HepG2 (cell line): ENCODE measurements around the gene JUND. TPM values are rescaled to one million over a fixed set of nuclear protein-coding genes. Genes with fewer than 3 reads are reported as not detected.

Source experiments
- EP300 ChIP-seq, 3 experiments: sonication (generic) in 1 of 3; formaldehyde crosslinking in 1 of 3; IDR thresholded peaks; 2 replicates each; pipeline versions ENCODE4 v1.5.1 to v1.6.1; 2011 to 2020; ENCODE audit warnings: low read depth in 2 of 3, low read length in 2 of 3, borderline replicate concordance in 1 of 3, improper control_type of control experiment in 1 of 3, mild to moderate bottlenecking in 1 of 3, missing genetic modification reagents in 1 of 3, moderate library complexity in 1 of 3
- ETV5 ChIP-seq: IDR thresholded peaks from 2 replicates; pipeline ENCODE4 v1.6.1; 2018; ENCODE audit warnings: missing biosample characterization, missing genetic modification reagents, inconsistent platforms, borderline replicate concordance
- GABPA ChIP-seq, 2 experiments: IDR thresholded peaks; 2 replicates each; pipeline ENCODE4 v1.6.1; 2011 to 2016; ENCODE audit warnings: low read depth in 2 of 2, low read length in 1 of 2, missing biosample characterization in 1 of 2, missing genetic modification characterization in 1 of 2
- HMG20B ChIP-seq: conservative IDR thresholded peaks from 2 replicates; pipeline ENCODE4 v1.6.1; 2016; ENCODE audit warnings: missing genetic modification reagents, missing compliant biosample characterization
- HOXA5 ChIP-seq: sonication (generic); formaldehyde crosslinking; IDR thresholded peaks from 2 replicates; pipeline ENCODE4 v1.4.0; 2020; ENCODE audit warnings: missing genetic modification reagents
- MTERF4 ChIP-seq: sonication (generic); formaldehyde crosslinking; IDR thresholded peaks from 2 replicates; pipeline ENCODE4 v1.8.0; 2023; ENCODE audit warnings: mild to moderate bottlenecking, missing genetic modification reagents
- NR2F1 ChIP-seq, 2 experiments: fragments of 450-650 bp in 1 of 2; formaldehyde crosslinking in 1 of 2; IDR thresholded peaks; 2 replicates each; pipeline versions ENCODE4 v1.5.0 to v1.6.1; 2016 to 2020; ENCODE audit warnings: mild to moderate bottlenecking in 1 of 2, missing compliant biosample characterization in 1 of 2, missing genetic modification reagents in 1 of 2, moderate library complexity in 1 of 2
- NR2F6 ChIP-seq, 2 experiments: IDR thresholded peaks; 2 replicates each; pipeline ENCODE4 v1.6.1; 2016; ENCODE audit warnings: antibody characterized with exemption in 1 of 2, mild to moderate bottlenecking in 1 of 2
- RCOR2 ChIP-seq: IDR thresholded peaks from 2 replicates; pipeline ENCODE4 v1.6.1; 2016; ENCODE audit warnings: missing biosample characterization, missing genetic modification reagents
- SOX5 ChIP-seq: IDR thresholded peaks from 2 replicates; pipeline ENCODE4 v1.6.1; 2016; ENCODE audit warnings: borderline replicate concordance
- ZMYM3 ChIP-seq: sonication (generic); formaldehyde crosslinking; IDR thresholded peaks from 2 replicates; pipeline ENCODE4 v1.5.1; 2020; ENCODE audit warnings: mild to moderate bottlenecking, missing genetic modification reagents
- ZNF281 ChIP-seq: sonication (generic); formaldehyde crosslinking; IDR thresholded peaks from 2 replicates; pipeline ENCODE4 v1.4.0; 2020; ENCODE audit warnings: missing genetic modification reagents, borderline replicate concordance
- ZNF317 ChIP-seq: sonication (generic); formaldehyde crosslinking; IDR thresholded peaks from 2 replicates; pipeline ENCODE4 v1.5.0; 2020; ENCODE audit warnings: mild to moderate bottlenecking, missing genetic modification reagents
- ZNF382 ChIP-seq: sonication (generic); formaldehyde crosslinking; IDR thresholded peaks from 2 replicates; pipeline ENCODE4 v1.5.0; 2020; ENCODE audit warnings: missing genetic modification reagents, mild to moderate bottlenecking, borderline replicate concordance
- ZNF496 ChIP-seq: sonication (generic); formaldehyde crosslinking; IDR thresholded peaks from 2 replicates; pipeline ENCODE4 v1.8.1; 2023; ENCODE audit warnings: mild to moderate bottlenecking, moderate library complexity, missing genetic modification reagents; ENCODE audit not compliant: insufficient replicate concordance
- polyA plus RNA-seq, 8 experiments: library from polyadenylated mRNA; depleted of rRNA in 3 of 8; stranded (reverse) in 7 of 8; unstranded in 1 of 8; fragments of >200 nt; fragmentation: Illumina TruSeq in 4 of 8; extraction: Trizol in 4 of 8; gene quantifications; 2 replicates each; pipeline versions ENCODE4 v1.2.1 to v1.2.3, GENCODE V29; 2011 to 2016; ENCODE audit warnings: low read depth in 4 of 8, missing spikeins in 1 of 8, mixed read lengths in 1 of 8; ENCODE audit not compliant: insufficient read depth in 1 of 8
- total RNA-seq, 5 experiments: library from RNA; depleted of rRNA; stranded (reverse); fragments of >200 nt; fragmentation: Illumina TruSeq; extraction: Trizol; gene quantifications; 2 replicates each; pipeline ENCODE4 v1.2.3, GENCODE V29; 2016; ENCODE audit warnings: low read depth in 1 of 5
- TF ChIP-seq, protein P1 (sequence below), 2 experiments: fragments of 450-650 bp in 1 of 2; sonication (generic) in 1 of 2; formaldehyde crosslinking in 1 of 2; IDR thresholded peaks; 2 replicates each; pipeline versions ENCODE4 v1.6.1 to v1.8.0; 2016 to 2022; ENCODE audit warnings: antibody characterized with exemption in 1 of 2, mild to moderate bottlenecking in 1 of 2, missing genetic modification reagents in 1 of 2

The JUND gene
- total and polyA plus RNA-seq, 2 of the 13 experiments (the other 11 are each of a cell fraction or from before 2014, with no cell fraction given) = 41.2 to 59.8 TPM

GRCh38 chr19:18282788-18283141 is 1.3 kb upstream of the JUND start (continued):
- TF ChIP-seq, protein P1, sequence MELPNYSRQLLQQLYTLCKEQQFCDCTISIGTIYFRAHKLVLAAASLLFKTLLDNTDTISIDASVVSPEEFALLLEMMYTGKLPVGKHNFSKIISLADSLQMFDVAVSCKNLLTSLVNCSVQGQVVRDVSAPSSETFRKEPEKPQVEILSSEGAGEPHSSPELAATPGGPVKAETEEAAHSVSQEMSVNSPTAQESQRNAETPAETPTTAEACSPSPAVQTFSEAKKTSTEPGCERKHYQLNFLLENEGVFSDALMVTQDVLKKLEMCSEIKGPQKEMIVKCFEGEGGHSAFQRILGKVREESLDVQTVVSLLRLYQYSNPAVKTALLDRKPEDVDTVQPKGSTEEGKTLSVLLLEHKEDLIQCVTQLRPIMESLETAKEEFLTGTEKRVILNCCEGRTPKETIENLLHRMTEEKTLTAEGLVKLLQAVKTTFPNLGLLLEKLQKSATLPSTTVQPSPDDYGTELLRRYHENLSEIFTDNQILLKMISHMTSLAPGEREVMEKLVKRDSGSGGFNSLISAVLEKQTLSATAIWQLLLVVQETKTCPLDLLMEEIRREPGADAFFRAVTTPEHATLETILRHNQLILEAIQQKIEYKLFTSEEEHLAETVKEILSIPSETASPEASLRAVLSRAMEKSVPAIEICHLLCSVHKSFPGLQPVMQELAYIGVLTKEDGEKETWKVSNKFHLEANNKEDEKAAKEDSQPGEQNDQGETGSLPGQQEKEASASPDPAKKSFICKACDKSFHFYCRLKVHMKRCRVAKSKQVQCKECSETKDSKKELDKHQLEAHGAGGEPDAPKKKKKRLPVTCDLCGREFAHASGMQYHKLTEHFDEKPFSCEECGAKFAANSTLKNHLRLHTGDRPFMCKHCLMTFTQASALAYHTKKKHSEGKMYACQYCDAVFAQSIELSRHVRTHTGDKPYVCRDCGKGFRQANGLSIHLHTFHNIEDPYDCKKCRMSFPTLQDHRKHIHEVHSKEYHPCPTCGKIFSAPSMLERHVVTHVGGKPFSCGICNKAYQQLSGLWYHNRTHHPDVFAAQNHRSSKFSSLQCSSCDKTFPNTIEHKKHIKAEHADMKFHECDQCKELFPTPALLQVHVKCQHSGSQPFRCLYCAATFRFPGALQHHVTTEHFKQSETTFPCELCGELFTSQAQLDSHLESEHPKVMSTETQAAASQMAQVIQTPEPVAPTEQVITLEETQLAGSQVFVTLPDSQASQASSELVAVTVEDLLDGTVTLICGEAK (IDR thresholded peaks at IDR 0.05) = no peak
- TF ChIP-seq, protein P1 (CRISPR knock-in tag; IDR thresholded peaks at IDR 0.05) = no peak
- TF ChIP-seq NR2F1 (CRISPR knock-in tag; IDR thresholded peaks at IDR 0.05) = peak; percentile 20 to 26; a peak in 1 of 4 replicates
- TF ChIP-seq GABPA (IDR thresholded peaks at IDR 0.05; ENCODE audit: low read depth, low read length) = no peak
- TF ChIP-seq GABPA (CRISPR knock-in tag; IDR thresholded peaks at IDR 0.05; ENCODE audit: low read depth) = 0 out of 2 replicates have a peak, but pooled peaks have one; percentile 13
- TF ChIP-seq SOX5 (CRISPR knock-in tag) = peak; percentile 42; the same call in 1 of the 2 replicates
- peak; percentile 85 for TF ChIP-seq ZNF281
- TF ChIP-seq EP300 (IDR thresholded peaks at IDR 0.05; ENCODE audit: low read depth in 2 of 2, low read length in 2 of 2) = peak in 1 of 2 experiments; percentile 34; a peak in 1 of 4 replicates
- TF ChIP-seq EP300 (CRISPR knock-in tag; IDR thresholded peaks at IDR 0.05; ENCODE audit: borderline replicate concordance) = peak; percentile 63
- TF ChIP-seq ZNF496 (CRISPR knock-in tag) = no peak
- no peak for TF ChIP-seq HMG20B (CRISPR knock-in tag)
- TF ChIP-seq HOXA5 (CRISPR knock-in tag) = no peak
- TF ChIP-seq MTERF4 (CRISPR knock-in tag) = peak; percentile 18; the same call in 1 of the 2 replicates
- no peak for TF ChIP-seq ZNF382 (CRISPR knock-in tag)
- peak; percentile 99 for TF ChIP-seq ZMYM3
- TF ChIP-seq ZNF317 = no peak
- peak; percentile 69 for TF ChIP-seq NR2F6 (IDR thresholded peaks at IDR 0.05)
- peak; percentile 87 for TF ChIP-seq NR2F6 (CRISPR knock-in tag; IDR thresholded peaks at IDR 0.05)
- TF ChIP-seq RCOR2 = peak; percentile 78; the same call in 1 of the 2 replicates
- peak; percentile 83 for TF ChIP-seq ETV5 (CRISPR knock-in tag)
